DMS114 treated with DMSO at 0.1 percent for 48 hours (cell line): Measurements from ENCODE around the gene BAD.

Source experiments
- DNase-seq: peaks from one replicate; lab custom pipeline; 2025; ENCODE audit not compliant: unreplicated experiment; lab: John Stamatoyannopoulos, UW

Gene BAD

DNA sequence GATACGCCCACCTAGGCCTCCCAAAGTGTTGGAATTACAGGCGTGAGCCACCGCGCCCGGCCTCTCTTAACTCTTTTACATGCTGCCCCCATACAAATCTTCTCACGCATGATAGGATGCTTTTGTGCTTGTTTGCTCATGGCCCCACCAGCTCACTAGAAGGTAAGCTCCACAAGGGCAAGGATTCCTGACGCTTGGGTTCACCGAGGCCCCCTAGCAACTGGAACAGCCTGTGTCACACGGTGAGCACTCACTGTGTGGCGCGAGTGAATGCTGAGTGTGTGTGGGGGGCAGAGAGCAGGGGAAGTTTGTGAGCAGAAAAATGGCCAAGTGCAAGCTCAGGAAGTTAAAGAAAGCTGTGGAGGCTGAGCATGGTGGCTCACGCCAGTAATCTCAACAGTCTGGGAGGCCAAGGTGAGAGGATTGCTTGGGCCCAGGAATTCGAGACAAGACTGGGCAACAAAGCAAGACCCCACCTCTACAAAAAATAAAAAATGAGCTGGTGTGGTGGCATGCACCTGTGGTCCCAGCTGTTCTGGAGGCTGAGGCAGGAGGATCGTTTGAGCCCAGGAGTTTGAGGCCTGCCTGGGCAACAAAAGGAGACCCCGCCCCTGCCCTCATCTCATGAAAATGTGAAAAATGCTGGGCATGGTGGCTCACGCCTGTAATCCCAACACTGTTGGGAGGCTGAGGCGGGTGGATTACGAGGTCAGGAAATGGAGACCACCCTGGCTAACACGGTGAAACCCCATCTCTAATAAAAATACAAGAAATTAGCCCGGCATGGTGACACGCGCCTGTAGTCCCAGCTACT, 2.3 kb downstream of the BAD start:
- no peak for DNase-seq

DNA sequence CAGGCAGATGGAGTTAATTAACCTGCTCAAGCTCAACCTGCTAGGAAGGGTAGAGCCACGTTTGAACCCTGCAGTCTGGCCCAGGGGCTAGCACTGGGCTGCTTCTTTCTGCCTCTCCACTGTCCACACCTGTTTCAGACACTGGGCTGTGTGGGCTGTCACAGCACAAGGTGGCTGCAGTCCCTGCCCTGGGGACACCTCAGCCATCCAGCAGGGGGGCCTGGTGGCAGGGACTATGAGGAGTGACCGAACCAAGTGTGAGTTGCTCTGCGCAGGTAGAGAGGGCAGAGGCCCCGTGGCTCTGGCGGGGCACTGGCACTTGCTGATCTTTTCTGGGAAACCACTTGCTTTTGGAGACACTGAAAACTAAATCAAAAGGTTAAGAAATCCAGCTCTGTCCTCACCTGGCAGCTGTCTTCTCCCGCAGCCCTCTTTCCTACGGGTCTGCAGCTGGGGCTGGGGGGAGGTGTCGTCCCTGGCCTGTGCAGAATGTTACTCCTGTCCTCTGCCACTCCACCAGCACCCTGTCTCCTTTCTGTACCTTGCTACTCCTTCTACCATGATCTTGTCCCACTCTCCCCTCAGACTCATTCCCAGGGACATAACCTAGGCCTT, 5.8 kb downstream of the BAD start:
- no peak for DNase-seq

DNA sequence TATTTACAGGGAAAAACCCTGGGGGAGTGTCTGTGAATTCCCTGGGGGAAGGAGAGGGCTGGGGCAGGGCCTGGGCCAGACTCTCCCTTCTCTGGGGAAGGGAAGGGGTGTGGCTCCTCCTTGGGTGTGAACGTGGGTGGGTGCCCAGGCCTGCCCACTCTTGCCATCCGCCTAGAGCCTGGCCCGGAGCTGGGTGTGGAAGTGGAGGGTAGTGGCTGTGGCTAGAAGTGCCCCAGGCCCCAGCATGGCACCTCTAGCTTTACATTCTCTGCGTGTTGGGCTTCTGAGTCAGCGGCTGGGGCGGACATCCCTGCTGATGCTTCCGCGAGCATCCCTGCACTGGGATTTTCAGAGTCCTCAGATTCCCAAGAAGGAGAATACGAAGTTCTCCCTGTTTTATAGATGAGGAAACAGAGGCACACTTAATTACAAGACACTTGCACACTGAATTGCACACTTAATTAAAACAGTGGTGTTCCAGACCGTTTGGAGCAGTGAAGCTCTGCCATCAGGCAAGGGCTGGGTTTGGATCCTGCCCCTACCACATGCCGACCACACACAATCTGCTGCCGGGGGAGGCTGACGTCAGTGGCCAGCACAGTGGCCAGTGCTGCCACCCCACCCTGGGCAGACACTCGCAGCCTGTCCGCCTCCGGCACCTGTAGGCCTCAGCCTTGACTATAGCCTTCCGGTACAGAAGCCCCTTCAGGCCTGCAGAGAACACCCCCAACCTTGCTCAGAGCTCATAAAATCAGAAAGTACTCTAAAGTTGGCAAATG, 7.6 kb downstream of the BAD start:
- no peak for DNase-seq

DNA sequence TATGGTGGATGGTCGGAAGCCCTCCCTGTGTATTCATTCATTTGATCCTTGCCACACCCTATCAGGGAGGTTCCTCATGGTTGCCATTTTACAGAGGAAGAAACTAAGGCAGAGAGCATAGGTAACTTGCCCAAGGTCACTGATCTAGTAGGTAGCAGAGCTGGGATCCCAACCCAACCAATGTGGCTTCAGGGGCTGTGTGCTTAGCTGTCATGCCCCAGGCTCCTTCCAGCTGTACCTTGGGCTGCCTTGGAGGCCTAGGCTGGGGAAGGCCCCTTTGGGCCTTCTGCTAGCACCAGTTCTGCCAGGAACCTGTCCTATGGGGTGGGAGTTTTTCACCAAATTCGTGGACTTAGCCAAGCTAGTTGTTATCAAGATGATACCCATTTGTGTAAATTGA, 8.6 kb downstream of the BAD start:
- no peak for DNase-seq

DNA sequence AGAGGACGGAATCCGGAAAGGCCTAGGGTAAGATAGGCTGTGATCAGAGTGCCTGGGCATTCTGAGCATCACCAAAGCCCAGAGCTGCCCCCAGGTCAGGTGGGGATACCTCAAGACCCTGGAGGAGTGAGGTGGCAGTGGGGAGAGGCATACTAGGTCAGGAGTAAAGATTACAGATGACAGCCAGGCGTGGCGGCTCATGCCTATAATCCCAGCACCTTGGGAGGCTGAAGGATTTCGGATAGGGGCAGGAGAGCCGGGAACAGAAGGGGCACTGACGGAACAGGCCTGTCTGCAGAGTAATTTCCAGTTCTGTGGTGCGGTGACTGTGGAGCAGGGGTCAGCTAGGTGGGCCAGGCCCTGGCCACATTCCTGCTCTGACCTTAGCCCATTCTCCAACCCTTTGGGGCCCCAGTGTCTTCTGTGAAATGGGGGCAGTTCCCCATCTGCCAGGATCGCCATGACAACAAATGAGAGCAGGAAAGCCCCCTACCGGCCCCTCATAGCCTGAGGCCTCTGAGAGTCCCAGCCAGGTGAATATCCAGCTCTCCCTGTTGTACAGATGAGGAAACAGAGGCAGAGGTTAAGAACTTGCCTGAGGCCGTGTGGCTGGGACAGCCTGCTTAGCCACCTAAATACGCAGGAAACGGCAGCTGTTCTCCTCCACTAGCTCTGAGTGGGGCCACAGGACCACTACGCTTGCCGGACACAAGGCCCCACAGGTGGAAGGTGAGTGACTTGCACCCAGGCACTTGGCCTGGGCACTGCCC, 9.2 kb downstream of the BAD start:
- DNase-seq, result no peak

DNA sequence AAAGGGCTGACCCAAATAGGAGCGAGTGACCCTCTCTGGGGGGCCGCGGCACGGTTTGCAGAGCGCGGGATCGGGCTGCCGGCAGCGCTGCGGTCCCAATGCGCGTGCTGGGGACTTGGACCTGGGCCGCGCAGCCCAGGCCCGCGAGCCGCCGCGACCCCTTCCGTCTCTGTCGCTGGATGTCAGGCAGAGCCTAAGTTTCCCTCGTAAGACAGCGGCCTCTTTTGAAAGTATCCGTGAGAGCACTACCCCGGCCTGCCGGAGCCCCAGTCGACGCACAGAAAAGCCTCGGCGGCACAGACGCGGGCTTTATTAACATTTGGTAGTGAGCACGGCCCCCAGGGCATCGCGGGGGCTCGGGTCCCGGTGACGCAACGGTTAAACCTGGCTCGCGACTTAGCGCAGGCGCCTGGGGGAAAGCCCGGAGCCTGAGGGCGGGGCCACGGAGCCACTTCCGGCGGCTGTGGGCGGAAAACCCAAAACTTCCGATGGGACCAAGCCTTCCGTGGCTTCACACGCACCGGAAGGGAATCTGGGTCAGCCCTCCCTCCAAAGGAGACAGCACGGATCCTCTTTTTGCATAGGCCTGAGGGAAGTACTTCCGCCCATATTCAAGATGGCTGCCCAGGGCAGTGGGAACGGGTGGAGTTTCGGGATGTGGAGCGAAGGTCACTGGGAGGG, 14.8 kb downstream of the BAD start:
- peak; percentile 99 for DNase-seq

DNA sequence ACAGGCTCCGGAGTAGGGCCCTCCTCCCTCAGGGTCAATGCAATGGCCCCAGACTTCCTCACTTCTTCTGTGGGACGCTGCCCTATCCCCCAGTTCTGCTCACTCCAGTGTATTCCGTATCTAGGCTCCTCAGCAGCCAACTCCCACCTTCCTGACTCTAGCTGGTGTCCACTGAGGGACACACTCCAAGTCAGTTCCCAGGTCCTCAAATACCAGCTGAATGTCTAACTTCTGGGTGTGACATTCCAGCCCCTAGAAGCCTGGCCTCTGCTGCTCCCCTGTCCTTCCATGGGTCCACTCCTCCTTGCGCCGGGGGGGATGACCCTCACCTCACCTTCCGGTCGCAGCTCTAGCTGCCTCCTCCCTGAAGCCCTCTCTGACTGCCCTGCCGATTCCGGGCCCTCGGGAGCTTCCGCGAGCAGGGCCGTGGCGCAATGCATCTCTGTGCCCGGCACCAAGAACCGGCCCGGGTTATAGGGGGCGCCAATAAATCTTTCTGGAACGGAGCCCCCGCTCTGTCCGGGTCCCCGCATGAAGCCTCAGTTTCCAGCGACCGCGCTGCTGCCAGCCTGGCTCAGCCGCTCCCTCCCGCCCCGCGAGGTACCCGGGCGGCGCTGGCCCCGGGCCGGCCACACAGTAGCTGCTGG, 15.4 kb downstream of the BAD start:
- DNase-seq, result peak; percentile 32

DNA sequence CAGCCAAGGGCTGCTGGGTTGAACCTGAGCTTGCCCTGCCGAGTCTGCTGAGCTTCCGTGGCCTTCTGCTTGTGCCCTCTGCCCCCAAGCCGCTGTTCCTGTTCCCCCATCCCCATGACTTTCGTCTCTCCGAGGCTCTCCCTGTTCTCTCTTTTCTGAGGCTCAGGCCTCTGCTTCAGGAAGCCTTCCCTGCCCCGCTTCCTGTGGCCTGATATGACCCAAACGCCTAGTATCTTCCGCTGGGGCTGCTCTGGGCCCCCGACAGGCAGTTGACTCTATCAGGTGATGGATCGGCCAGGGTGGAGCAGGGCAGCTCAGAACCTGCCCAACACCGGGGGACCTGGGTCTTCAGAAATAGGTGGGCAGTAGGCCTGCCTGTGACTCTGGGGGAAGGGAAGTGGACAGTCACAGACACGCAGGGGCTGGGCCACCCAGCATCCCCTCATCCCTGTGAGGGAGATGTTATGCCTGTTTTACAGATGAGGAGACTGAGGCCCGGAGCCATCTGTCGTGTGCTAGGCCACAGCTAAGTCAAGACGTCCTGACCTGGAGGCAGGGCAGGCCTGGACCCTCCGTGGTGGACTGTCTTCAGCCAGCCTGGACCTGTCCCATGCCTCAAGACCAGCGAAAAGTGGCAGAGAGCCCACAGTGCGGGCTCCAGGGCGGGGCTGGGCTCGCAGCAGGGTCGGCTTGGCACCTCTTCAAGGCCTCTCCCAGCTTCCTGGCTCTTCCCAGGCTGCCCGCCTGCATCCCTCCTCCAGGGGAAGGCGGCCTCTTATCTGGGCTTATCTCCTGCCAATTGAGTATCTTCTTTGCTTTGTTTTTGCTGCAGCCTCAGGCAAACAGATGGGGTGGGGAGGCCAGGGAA, 16.2 kb downstream of the BAD start:
- no peak for DNase-seq

DNA sequence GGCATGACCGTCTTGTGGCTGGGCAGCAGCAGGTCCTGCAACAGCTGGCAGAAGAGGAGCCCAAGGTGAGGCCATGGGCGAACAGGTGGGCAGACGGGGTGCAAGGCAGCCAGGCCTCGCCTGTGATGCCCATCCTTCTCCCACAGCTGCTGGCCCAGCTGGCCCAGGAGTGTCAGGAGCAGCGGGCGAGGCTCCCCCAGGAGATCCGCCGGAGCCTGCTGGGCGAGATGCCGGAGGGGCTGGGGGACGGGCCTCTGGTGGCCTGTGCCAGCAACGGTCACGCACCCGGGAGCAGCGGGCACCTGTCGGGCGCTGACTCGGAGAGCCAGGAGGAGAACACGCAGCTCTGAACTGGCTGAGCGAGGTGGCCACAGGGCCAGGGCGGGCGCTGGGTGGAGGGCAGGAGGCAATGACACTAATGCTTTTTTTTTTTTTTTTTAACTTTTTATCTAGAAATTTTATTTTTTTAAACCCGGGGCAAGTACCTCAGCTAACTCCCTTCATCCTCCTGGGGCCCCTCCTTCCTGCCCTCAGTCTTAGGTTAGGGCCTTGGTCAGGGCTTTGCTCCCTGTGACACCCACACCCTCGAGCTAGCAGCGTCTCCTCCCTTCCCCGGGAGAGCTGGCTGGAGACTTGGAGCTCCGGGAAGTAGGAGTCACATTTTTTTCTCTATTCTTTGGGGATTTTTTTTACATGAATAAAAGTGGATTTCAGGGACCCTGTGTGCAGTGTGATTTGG, 17.1 kb downstream of the BAD start:
- DNase-seq, result no peak

DNA sequence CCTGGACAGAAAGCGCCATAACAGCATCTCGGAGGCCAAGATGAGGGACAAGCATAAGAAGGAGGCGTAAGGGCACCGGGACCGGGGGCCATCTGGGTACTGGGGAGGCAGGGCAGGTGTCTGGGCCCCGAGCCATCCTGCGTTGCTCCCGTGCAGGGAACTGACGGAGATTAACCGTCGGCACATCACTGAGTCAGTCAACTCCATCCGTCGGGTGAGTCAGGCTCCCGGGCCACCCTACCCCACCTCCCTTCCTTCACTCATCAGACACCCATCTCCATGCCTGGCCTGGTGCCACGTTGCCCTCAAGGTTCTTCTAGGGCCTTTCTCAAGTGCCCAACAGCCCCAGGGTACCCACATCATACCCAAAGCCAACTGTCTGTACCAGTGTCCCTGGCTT, 18.1 kb downstream of the BAD start:
- no peak for DNase-seq

DNA sequence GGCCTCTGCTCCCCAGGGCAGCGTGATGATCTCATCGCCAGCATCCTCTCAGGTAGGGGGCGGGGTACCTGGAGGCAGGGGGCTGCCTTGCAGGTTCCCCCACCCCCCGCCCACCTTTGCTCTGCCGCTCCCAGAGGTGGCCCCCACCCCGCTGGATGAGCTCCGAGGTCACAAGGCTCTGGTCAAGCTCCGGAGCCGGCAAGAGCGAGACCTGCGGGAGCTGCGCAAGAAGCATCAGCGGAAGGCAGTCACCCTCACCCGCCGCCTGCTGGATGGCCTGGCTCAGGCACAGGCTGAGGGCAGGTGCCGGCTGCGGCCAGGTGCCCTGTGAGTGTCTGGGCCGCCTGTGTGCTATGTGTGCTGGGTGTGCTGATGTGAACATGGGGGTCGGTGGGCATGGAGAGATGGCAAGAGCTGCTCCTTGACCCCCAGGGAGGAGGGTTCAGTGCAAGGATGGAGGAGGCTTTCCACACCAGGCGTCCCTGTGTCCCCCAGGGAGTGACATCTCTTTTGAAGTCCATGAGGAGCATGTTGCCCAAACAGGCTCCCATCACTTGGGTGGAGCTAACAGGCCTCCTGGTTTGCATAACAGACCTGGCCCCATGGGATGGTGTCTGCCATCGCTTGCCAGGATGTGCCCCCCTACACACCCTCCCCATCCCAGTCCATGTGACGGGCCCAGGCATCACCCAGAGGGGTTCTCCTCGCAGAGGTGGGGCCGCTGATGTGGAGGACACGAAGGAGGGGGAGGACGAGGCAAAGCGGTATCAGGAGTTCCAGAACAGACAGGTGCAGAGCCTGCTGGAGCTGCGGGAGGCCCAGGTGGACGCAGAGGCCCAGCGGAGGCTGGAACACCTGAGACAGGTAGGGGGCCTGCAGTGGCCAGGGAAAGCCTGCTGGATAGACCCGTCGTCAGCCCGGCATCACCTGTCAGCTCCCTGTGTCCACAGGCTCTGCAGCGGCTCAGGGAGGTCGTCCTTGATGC, 19.0 kb downstream of the BAD start:
- no peak for DNase-seq

DNA sequence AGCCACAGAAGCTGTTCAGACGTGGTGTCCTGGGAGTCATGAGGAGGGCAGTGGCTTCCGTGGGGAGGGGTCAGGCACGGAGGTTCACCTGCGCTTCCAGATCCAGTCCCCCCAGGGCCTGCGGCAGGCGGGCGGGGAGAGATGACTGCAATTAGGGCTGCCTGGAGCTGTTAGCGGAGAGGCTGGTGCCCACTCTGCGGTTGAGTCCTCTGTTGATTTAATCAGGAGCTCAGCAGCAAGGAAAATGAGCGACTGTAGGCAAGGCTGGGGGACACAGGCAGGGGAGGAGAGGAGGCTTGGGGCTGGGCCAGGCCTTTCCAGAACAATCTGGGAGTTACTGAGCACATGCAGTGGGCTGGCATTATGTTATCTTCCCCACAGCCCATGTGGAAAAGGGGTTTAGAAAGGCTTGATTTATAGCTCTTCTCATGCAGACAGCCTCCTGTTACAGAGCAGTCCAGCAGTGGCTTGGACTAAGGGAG, 20.1 kb downstream of the BAD start:
- DNase-seq, result no peak

DNA sequence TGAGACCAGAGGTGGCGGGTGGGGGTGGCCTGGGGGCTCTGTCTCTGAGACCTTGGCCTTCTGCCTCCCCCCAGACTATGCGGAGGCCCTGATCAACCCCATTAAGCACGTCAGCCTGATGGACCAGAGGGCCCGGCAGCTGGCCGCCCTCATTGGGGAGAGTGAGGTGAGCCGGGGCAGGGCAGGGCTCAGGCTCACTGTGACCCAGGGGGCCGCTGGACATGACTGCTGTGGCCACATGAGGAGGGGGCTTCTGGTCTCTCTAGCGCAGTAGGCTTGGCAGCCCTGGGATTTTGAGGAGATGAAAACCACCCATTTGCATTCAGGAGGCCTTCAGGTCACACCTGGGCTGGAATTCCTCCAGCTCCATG, 20.5 kb downstream of the BAD start:
- DNase-seq, result no peak

DNA sequence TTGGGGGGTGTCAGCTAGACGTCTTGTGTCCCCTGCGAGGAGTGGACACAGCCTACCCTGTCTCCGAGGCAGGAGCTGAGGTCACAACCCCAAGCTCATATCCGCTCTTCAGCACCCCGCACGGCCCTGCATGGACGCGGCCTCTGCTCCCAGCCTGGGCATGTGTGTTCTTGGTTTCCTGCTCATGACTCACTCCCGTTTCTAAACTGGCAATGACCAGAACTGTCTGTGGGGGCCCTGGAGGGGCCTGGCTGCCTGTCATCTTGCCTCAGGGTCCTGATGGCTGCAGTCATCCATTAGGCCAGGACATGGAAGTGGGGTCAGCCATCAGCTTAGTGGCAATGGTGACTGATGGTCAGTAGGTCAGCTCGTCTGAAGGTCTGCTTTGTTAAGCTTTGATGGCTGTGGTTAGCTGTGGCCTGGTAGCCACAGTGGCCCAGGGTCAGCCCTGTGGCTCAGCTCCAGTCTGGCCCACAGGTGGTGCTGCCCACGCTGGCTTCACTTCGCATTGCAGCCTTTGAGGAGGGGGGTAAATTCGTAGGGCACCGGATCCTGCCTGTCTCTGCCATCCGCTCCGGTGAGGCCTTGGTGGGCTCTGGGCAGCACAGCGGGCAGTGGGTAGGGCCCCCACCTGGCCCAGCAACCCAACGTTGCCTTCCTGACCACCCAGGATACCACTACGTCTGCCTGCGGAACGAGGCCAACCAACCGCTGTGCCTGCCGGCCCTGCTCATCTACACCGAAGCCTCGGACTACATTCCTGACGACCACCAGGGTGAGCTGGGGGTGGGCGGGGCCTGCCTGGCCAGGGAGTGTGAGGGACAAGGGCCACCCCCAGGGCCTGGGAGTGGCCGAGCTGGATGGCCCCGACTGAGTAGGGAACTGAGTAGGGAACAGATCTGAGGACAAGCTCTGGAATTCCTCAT, 21.2 kb downstream of the BAD start:
- no peak for DNase-seq

DNA sequence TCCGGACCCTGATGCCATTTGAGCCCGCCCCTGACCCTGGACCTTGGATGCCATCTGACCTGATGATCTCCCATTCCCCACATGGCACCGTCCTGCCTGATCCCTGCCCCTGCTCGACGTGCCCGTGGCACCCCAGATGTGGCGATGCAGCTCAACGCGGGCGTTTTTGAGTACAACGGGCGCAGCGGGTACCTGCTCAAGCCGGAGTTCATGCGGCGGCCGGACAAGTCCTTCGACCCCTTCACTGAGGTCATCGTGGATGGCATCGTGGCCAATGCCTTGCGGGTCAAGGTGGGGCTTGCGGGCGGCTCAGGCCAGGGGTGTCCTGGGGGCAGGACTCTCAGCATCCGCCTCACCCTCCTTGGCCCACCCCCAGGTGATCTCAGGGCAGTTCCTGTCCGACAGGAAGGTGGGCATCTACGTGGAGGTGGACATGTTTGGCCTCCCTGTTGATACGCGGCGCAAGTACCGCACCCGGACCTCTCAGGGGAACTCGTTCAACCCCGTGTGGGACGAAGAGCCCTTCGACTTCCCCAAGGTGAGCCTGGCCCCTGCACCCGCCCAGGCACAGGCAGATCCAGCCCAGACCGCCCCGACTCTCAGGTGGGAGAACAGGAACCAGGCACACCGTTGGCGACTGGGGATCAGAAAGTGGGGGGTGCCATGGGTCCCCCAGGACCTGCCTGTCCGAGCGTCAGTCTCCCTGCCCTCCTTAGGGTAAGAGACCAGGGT, 22.0 kb downstream of the BAD start:
- no peak for DNase-seq
